ENCODE data around the gene CLEC16A. TPM values are rescaled to one million over a fixed set of nuclear protein-coding genes. Genes with fewer than 3 reads are reported as not detected.

The CLEC16A gene
- total RNA-seq, 2 experiments from 2014 or later, result 36.5 to 55.9 TPM

GRCh38 chr16:11170696-11171447 lies 226.5 kb downstream of the CLEC16A start:
- Mint-ChIP-seq H3K4me1 (peaks cover 76% of the 10 kb centered on the region), H3K27me3 (no peaks in the 10 kb centered on the region), H3K27ac (peak overlapping the region; percentile 54), H3K9me3 (ENCODE audit: low read depth) (no peaks in the 10 kb centered on the region), H3K36me3 (peaks cover 46% of the 10 kb centered on the region), H3K4me3 (no peak overlapping the region)
- CTCF ChIA-PET, result interaction anchor here (0.8 to 1.2 kb wide), 2 partner anchors 12 to 200 kb away, joined by 3 read pairs; no protein-coding TSS in a partner anchor
- ATAC-seq (no peak), DNase-seq (no peak)

- no peak for DNase-seq
- H3K9me3 Mint-ChIP-seq (ENCODE audit: low read depth), result no peaks in the 10 kb centered on the region
- peaks cover 76% of the 10 kb centered on the region for H3K4me1 Mint-ChIP-seq
- CTCF ChIA-PET, result interaction anchor here (0.8 to 1.2 kb wide), 2 partner anchors 12 to 200 kb away, joined by 3 read pairs; no protein-coding TSS in a partner anchor
- peak overlapping the region; percentile 54 for H3K27ac Mint-ChIP-seq
- ATAC-seq, result no peak
- H3K36me3 Mint-ChIP-seq, result peaks cover 44% of the 10 kb centered on the region
- H3K4me3 Mint-ChIP-seq, result no peak overlapping the region
- no peaks in the 10 kb centered on the region for H3K27me3 Mint-ChIP-seq
These were observed 227.0 kb downstream of the CLEC16A start for GRCh38 chr16:11171448-11171709.

GRCh38 chr16:11171757-11172299 lies 227.5 kb downstream of the CLEC16A start:
- DNase-seq (no peak), ATAC-seq (no peak)
- H3K4me1 Mint-ChIP-seq, result peaks cover 76% of the 10 kb centered on the region
- H3K36me3 Mint-ChIP-seq, result peaks cover 40% of the 10 kb centered on the region
- no peaks in the 10 kb centered on the region for H3K9me3 Mint-ChIP-seq (ENCODE audit: low read depth)
- no peak overlapping the region for H3K4me3 Mint-ChIP-seq
- H3K27me3 Mint-ChIP-seq, result no peaks in the 10 kb centered on the region
- H3K27ac Mint-ChIP-seq, result peak overlapping the region; percentile 54
- CTCF ChIA-PET, result interaction anchor here (0.8 to 1.2 kb wide), 2 partner anchors 11 to 201 kb away, joined by 3 read pairs; no protein-coding TSS in a partner anchor

GRCh38 chr16:11173426-11173825 lies 229.1 kb downstream of the CLEC16A start:
- Mint-ChIP-seq H3K36me3 (peaks cover 30% of the 10 kb centered on the region), H3K4me1 (peaks cover 78% of the 10 kb centered on the region), H3K27ac (no peak overlapping the region), H3K9me3 (ENCODE audit: low read depth) (no peaks in the 10 kb centered on the region), H3K27me3 (no peaks in the 10 kb centered on the region), H3K4me3 (no peak overlapping the region)
- ATAC-seq (no peak), DNase-seq (no peak)
- CTCF ChIA-PET, result interaction anchor here (1.0 kb wide), 1 partner anchor 13 kb away, joined by 3 read pairs; no protein-coding TSS in a partner anchor

GRCh38 chr16:11174141-11174540 lies 229.8 kb downstream of the CLEC16A start:
- no peaks in the 10 kb centered on the region for H3K9me3 Mint-ChIP-seq (ENCODE audit: low read depth)
- no peak for DNase-seq
- no peak overlapping the region for H3K4me3 Mint-ChIP-seq
- H3K36me3 Mint-ChIP-seq, result peaks cover 27% of the 10 kb centered on the region
- CTCF ChIA-PET, result no interaction called here
- peaks cover 79% of the 10 kb centered on the region for H3K4me1 Mint-ChIP-seq
- no peaks in the 10 kb centered on the region for H3K27me3 Mint-ChIP-seq
- no peak for ATAC-seq
- H3K27ac Mint-ChIP-seq, result no peak overlapping the region

- CTCF ChIA-PET, result no interaction called here
- peaks cover 83% of the 10 kb centered on the region for H3K4me1 Mint-ChIP-seq
- ATAC-seq, result no peak
These were observed 230.9 kb downstream of the CLEC16A start for GRCh38 chr16:11175106-11175786.

GRCh38 chr16:11175787-11176341 lies 231.5 kb downstream of the CLEC16A start:
- Mint-ChIP-seq H3K27me3 (no peaks in the 10 kb centered on the region), H3K36me3 (peaks cover 29% of the 10 kb centered on the region), H3K27ac (peak overlapping the region; percentile 82), H3K9me3 (ENCODE audit: low read depth) (no peaks in the 10 kb centered on the region), H3K4me3 (no peak overlapping the region), H3K4me1 (peaks cover 85% of the 10 kb centered on the region)
- DNase-seq, result peak; percentile 70
- CTCF ChIA-PET, result interaction anchor here (1.6 kb wide), 1 partner anchor 76 kb away, joined by 3 read pairs; no protein-coding TSS in a partner anchor
- ATAC-seq, result peak; percentile 67

More at GRCh38 chr16:11175106-11175786, 230.9 kb downstream of the CLEC16A start:
- no peak for DNase-seq
- Mint-ChIP-seq H3K27me3 (no peaks in the 10 kb centered on the region), H3K36me3 (peaks cover 27% of the 10 kb centered on the region), H3K27ac (peak overlapping the region; percentile 82), H3K4me3 (no peak overlapping the region), H3K9me3 (ENCODE audit: low read depth) (no peaks in the 10 kb centered on the region)

GRCh38 chr16:11177578-11178160 lies 233.3 kb downstream of the CLEC16A start:
- Mint-ChIP-seq H3K4me3 (no peak overlapping the region), H3K27ac (peak overlapping the region; percentile 36), H3K36me3 (peaks cover 28% of the 10 kb centered on the region), H3K9me3 (ENCODE audit: low read depth) (no peaks in the 10 kb centered on the region), H3K4me1 (peaks cover 88% of the 10 kb centered on the region), H3K27me3 (no peaks in the 10 kb centered on the region)
- DNase-seq (no peak), ATAC-seq (no peak)
- CTCF ChIA-PET, result interaction anchor here (0.7 to 1.6 kb wide), 2 partner anchors 74 to 92 kb away, joined by 3 to 4 read pairs; no protein-coding TSS in a partner anchor

GRCh38 chr16:11178424-11178823 lies 234.1 kb downstream of the CLEC16A start:
- Mint-ChIP-seq H3K27me3 (no peaks in the 10 kb centered on the region), H3K36me3 (peaks cover 24% of the 10 kb centered on the region), H3K4me1 (peaks cover 86% of the 10 kb centered on the region), H3K4me3 (no peak overlapping the region), H3K27ac (peak overlapping the region; percentile 26), H3K9me3 (ENCODE audit: low read depth) (no peaks in the 10 kb centered on the region)
- ATAC-seq (no peak), DNase-seq (no peak)
- CTCF ChIA-PET, result interaction anchor here (1.4 kb wide), 1 partner anchor 18 kb away, joined by 4 read pairs; no protein-coding TSS in a partner anchor

- no peaks in the 10 kb centered on the region for H3K9me3 Mint-ChIP-seq (ENCODE audit: low read depth)
- no peaks in the 10 kb centered on the region for H3K27me3 Mint-ChIP-seq
- no peak overlapping the region for H3K4me3 Mint-ChIP-seq
- ATAC-seq (no peak), DNase-seq (no peak)
- peak overlapping the region; percentile 85 for H3K27ac Mint-ChIP-seq
- H3K36me3 Mint-ChIP-seq, result peaks cover 15% of the 10 kb centered on the region
- CTCF ChIA-PET, result interaction anchor here (1.4 to 1.6 kb wide), 2 partner anchors 19 to 78 kb away, joined by 3 to 4 read pairs; no protein-coding TSS in a partner anchor
- peaks cover 83% of the 10 kb centered on the region for H3K4me1 Mint-ChIP-seq
These were observed 235.2 kb downstream of the CLEC16A start for GRCh38 chr16:11179574-11179973.

GRCh38 chr16:11180489-11180888 lies 236.1 kb downstream of the CLEC16A start:
- ATAC-seq (peak; percentile 37), DNase-seq (peak; percentile 61)
- Mint-ChIP-seq H3K9me3 (ENCODE audit: low read depth) (no peaks in the 10 kb centered on the region), H3K36me3 (peaks cover 8% of the 10 kb centered on the region), H3K27me3 (no peaks in the 10 kb centered on the region), H3K27ac (peak overlapping the region; percentile 85), H3K4me1 (peaks cover 76% of the 10 kb centered on the region), H3K4me3 (peak overlapping the region; percentile 56)
- CTCF ChIA-PET, result interaction anchor here (1.6 kb wide), 1 partner anchor 79 kb away, joined by 3 read pairs; no protein-coding TSS in a partner anchor

GRCh38 chr16:11181242-11181898 lies 237.0 kb downstream of the CLEC16A start:
- Mint-ChIP-seq H3K9me3 (ENCODE audit: low read depth) (no peaks in the 10 kb centered on the region), H3K27ac (peak overlapping the region; percentile 85), H3K4me3 (no peak overlapping the region), H3K36me3 (peaks cover 8% of the 10 kb centered on the region), H3K4me1 (peaks cover 67% of the 10 kb centered on the region), H3K27me3 (no peaks in the 10 kb centered on the region)
- CTCF ChIA-PET, result no interaction called here
- ATAC-seq, result no peak
- DNase-seq, result no peak

Measured in activated CD8-positive, alpha-beta memory T cell treated with anti-CD3 and anti-CD28 coated beads, Interleukin-2, amount 10 ng/mL, durations not matched to agents 7 days and 5 days (primary cell).